HepG2 (cell line): ENCODE data around the gene CHST13. TPM values are rescaled to one million over a fixed set of nuclear protein-coding genes. Genes with fewer than 3 reads are reported as not detected.

Experiments
- ATAC-seq: fragments of 200-7000 bp; cut with Tn5 transposase; 3 replicates; pipeline ENCODE4 v1.9.1; 2020; ENCODE audit warnings: mild to moderate bottlenecking, moderate library complexity
- BruUV-seq: library from RNA; stranded (reverse); fragments of 400-500 nt; replicated peaks from 2 replicates; lab custom pipeline; 2021; lab: Mats Ljungman, UMichigan
- CTCF ChIA-PET: fragments of 300-600 bp; formaldehyde crosslinking; extraction: SDS; loops from one replicate; lab custom pipeline; 2021; ENCODE audit warnings: low total read pairs, inconsistent platforms, low intra/inter-chr PET ratio; lab: Yijun Ruan, JAX
- POLR2A ChIA-PET: fragments of 350-600 bp; sonication (Branson Sonifier 250); formaldehyde crosslinking; loops from one replicate; lab custom pipeline; 2020; ENCODE audit warnings: antibody characterized with exemption, inconsistent platforms; lab: Yijun Ruan, JAX
- DNase-seq: peaks from one replicate; pipeline ENCODE4 v3.0.0-alpha.2; 2015; ENCODE audit warnings: low spot score
- FAIRE-seq: peaks from 3 replicates; lab custom pipeline; 2011; peaks lifted over from hg19 to GRCh38; lab: Jason Lieb, UNC
- H2AFZ ChIP-seq: one replicate; pipeline ENCODE4 v1.6.1; 2011; ENCODE audit warnings: low read length, inconsistent platforms
- H3K27ac ChIP-seq: fragments of 300-600 bp; 3 replicates; pipeline ENCODE4 v1.8.0; 2011; ENCODE audit warnings: mixed run types, mild to moderate bottlenecking, mixed read lengths, low read length, inconsistent platforms; ENCODE audit not compliant: insufficient read depth; ENCODE audit errors: extremely low read length
- H3K27me3 ChIP-seq, 2 experiments: fragments of 200-600 bp in 1 of 2; 2 replicates in 1 of 2; 3 replicates in 1 of 2; pipeline versions ENCODE4 v1.6.0 to v1.8.0; 2011; ENCODE audit warnings: low read length in 2 of 2, mild to moderate bottlenecking in 2 of 2, moderate library complexity in 2 of 2, inconsistent platforms in 1 of 2; ENCODE audit not compliant: insufficient read depth in 2 of 2, control insufficient read depth in 1 of 2
- H3K36me3 ChIP-seq, 2 experiments: fragments of 200-600 bp in 1 of 2; replicated peaks in 1 of 2; 2 replicates in 1 of 2; 3 replicates in 1 of 2; pipeline versions ENCODE4 v1.5.1 to v1.8.0; 2011; ENCODE audit warnings: low read length in 2 of 2, inconsistent platforms in 1 of 2; ENCODE audit not compliant: insufficient read depth in 2 of 2, control insufficient read depth in 1 of 2
- H3K4me1 ChIP-seq: 2 replicates; pipeline ENCODE4 v1.5.1; 2012; ENCODE audit warnings: low read length, inconsistent platforms; ENCODE audit not compliant: insufficient read depth
- H3K4me2 ChIP-seq: 2 replicates; pipeline ENCODE4 v1.6.0; 2011; ENCODE audit warnings: low read depth, low read length, inconsistent platforms
- H3K4me3 ChIP-seq, 3 experiments: fragments of 200-600 bp in 1 of 3; sonication (generic), shearing (Covaris generic) in 1 of 3; replicated peaks in 1 of 3; 2 replicates each; pipeline ENCODE4 v1.5.1; 2011 to 2016; ENCODE audit warnings: low read length in 3 of 3, inconsistent platforms in 2 of 3, low read depth in 2 of 3, mild to moderate bottlenecking in 2 of 3, control low read depth in 1 of 3, mixed read lengths in 1 of 3; ENCODE audit not compliant: insufficient read depth in 1 of 3
- H3K79me2 ChIP-seq: one replicate; pipeline ENCODE4 v1.6.1; 2011; ENCODE audit warnings: low read length, inconsistent platforms; ENCODE audit not compliant: insufficient read depth
- H3K9ac ChIP-seq: 2 replicates; pipeline ENCODE4 v1.6.0; 2011; ENCODE audit warnings: mild to moderate bottlenecking, low read depth, low read length, inconsistent platforms; ENCODE audit not compliant: insufficient read depth
- H3K9me3 ChIP-seq: 2 replicates; pipeline ENCODE4 v1.5.1; 2012; ENCODE audit warnings: mild to moderate bottlenecking, low read length
- H4K20me1 ChIP-seq: 2 replicates; pipeline ENCODE4 v1.6.0; 2011; ENCODE audit warnings: inconsistent platforms, mild to moderate bottlenecking, low read length, moderate library complexity; ENCODE audit not compliant: insufficient read depth
- BCL6 ChIP-seq: IDR thresholded peaks from 2 replicates; pipeline ENCODE4 v1.6.1; 2016; ENCODE audit warnings: missing genetic modification reagents, missing compliant biosample characterization
- FOXJ3 ChIP-seq: sonication (generic); formaldehyde crosslinking; IDR thresholded peaks from 2 replicates; pipeline ENCODE4 v1.4.0; 2020; ENCODE audit warnings: missing genetic modification reagents, mild to moderate bottlenecking, borderline replicate concordance
- KDM2A ChIP-seq: sonication (generic); formaldehyde crosslinking; IDR thresholded peaks from 2 replicates; pipeline ENCODE4 v1.4.0; 2020; ENCODE audit warnings: low read depth, missing genetic modification reagents, borderline replicate concordance
- KDM5B ChIP-seq: sonication (generic); formaldehyde crosslinking; IDR thresholded peaks from 2 replicates; pipeline ENCODE4 v1.4.0; 2020; ENCODE audit warnings: missing genetic modification reagents, mild to moderate bottlenecking, borderline replicate concordance
- KMT2A ChIP-seq: sonication (generic); formaldehyde crosslinking; IDR thresholded peaks from 2 replicates; pipeline ENCODE4 v1.4.0; 2020; ENCODE audit warnings: missing genetic modification reagents
- MED1 ChIP-seq: sonication (generic); formaldehyde crosslinking; IDR thresholded peaks from 2 replicates; pipeline ENCODE4 v1.4.0; 2020; ENCODE audit warnings: missing genetic modification reagents
- MEIS2 ChIP-seq: sonication (generic); formaldehyde crosslinking; IDR thresholded peaks from 2 replicates; pipeline ENCODE4 v1.9.0; 2021; ENCODE audit warnings: mild to moderate bottlenecking, missing genetic modification reagents
- RAD51 ChIP-seq: fragments of 450-650 bp; IDR thresholded peaks from 2 replicates; pipeline ENCODE4 v1.6.1; 2016; ENCODE audit warnings: borderline replicate concordance
- SOX6 ChIP-seq, 2 experiments: fragments of 450-650 bp in 1 of 2; sonication (generic) in 1 of 2; formaldehyde crosslinking in 1 of 2; IDR thresholded peaks; 2 replicates each; pipeline versions ENCODE4 v1.4.0 to v1.6.1; 2017 to 2020; ENCODE audit warnings: antibody characterized with exemption in 1 of 2, mild to moderate bottlenecking in 1 of 2, missing genetic modification reagents in 1 of 2
- TAF1 ChIP-seq: sonication (generic); formaldehyde crosslinking; IDR thresholded peaks from 2 replicates; pipeline ENCODE4 v1.4.0; 2020; ENCODE audit warnings: missing genetic modification reagents
- XRCC5 ChIP-seq: fragments of 200-400 bp; formaldehyde crosslinking; optimal IDR thresholded peaks from 2 replicates; pipeline ENCODE3; 2017; ENCODE audit warnings: mild to moderate bottlenecking, low read length
- ZNF430 ChIP-seq: sonication (generic); formaldehyde crosslinking; IDR thresholded peaks from 2 replicates; pipeline ENCODE4 v1.9.0; 2021; ENCODE audit warnings: mild to moderate bottlenecking, missing genetic modification reagents
- ZNF687 ChIP-seq: sonication (generic); formaldehyde crosslinking; IDR thresholded peaks from 2 replicates; pipeline ENCODE4 v1.5.1; 2020; ENCODE audit warnings: mild to moderate bottlenecking, missing genetic modification reagents, moderate library complexity
- ZNF788 ChIP-seq: sonication (generic); formaldehyde crosslinking; IDR thresholded peaks from 2 replicates; pipeline ENCODE4 v1.5.0; 2020; ENCODE audit warnings: mild to moderate bottlenecking, missing genetic modification reagents, borderline replicate concordance
- ZSCAN31 ChIP-seq: sonication (generic); formaldehyde crosslinking; IDR thresholded peaks from 2 replicates; pipeline ENCODE4 v1.5.0; 2020; ENCODE audit warnings: low read depth, mild to moderate bottlenecking, missing genetic modification reagents
- WGBS: methylation state at CpG from one replicate; pipeline ENCODE4 v1.1.6; 2017; ENCODE audit warnings: low lambda C conversion rate; 5-methylcytosine and 5-hydroxymethylcytosine counted together
- in situ Hi-C: cut with HindIII; loops from 2 replicates; pipeline ENCODE4 v1.10.0; 2017; ENCODE audit warnings: low pct_unique_long_range_greater_than_20kb; ENCODE audit not compliant: extremely low pct_ligation_motif_present
- intact Hi-C: fragments of 100-400 bp; cut with micrococcal nuclease; formaldehyde crosslinking; loops from one replicate; pipeline ENCODE4 v1.10.0; 2022; ENCODE audit not compliant: unreplicated experiment
- polyA plus RNA-seq, 8 experiments: library from polyadenylated mRNA; depleted of rRNA in 3 of 8; stranded (reverse) in 7 of 8; unstranded in 1 of 8; fragments of >200 nt; fragmentation: Illumina TruSeq in 4 of 8; extraction: Trizol in 4 of 8; gene quantifications; 2 replicates each; pipeline versions ENCODE4 v1.2.1 to v1.2.3, GENCODE V29; 2011 to 2016; ENCODE audit warnings: low read depth in 4 of 8, missing spikeins in 1 of 8, mixed read lengths in 1 of 8; ENCODE audit not compliant: insufficient read depth in 1 of 8
- total RNA-seq, 5 experiments: library from RNA; depleted of rRNA; stranded (reverse); fragments of >200 nt; fragmentation: Illumina TruSeq; extraction: Trizol; gene quantifications; 2 replicates each; pipeline ENCODE4 v1.2.3, GENCODE V29; 2016; ENCODE audit warnings: low read depth in 1 of 5
- TF ChIP-seq, protein P1 (sequence below): sonication (generic); formaldehyde crosslinking; IDR thresholded peaks from 2 replicates; pipeline ENCODE4 v1.5.1; 2020; ENCODE audit warnings: mild to moderate bottlenecking, moderate library complexity, missing genetic modification reagents
- TF ChIP-seq, protein P2 (sequence below): sonication (generic); formaldehyde crosslinking; IDR thresholded peaks from 2 replicates; pipeline ENCODE4 v1.5.0; 2020; ENCODE audit warnings: missing genetic modification reagents, mild to moderate bottlenecking, borderline replicate concordance

Gene CHST13
- total and polyA plus RNA-seq, 2 of the 13 experiments (the other 11 are each of a cell fraction or from before 2014, with no cell fraction given), result 32.0 to 43.1 TPM

GRCh38 chr3:126522363-126522788, 1.6 kb upstream of the CHST13 start:
- Histone ChIP-seq H3K36me3 (no peaks in the 10 kb centered on the region), H3K27me3 (no peaks in the 10 kb centered on the region; a peak in 1 of 5 replicates), H4K20me1 (no peaks in the 10 kb centered on the region), H3K27ac (peak overlapping the region; percentile 98), H3K4me3 (peak overlapping the region; percentile 35 to 70 (median 65); a peak in 4 of 6 replicates), H3K4me2 (peak overlapping the region; percentile 97), H3K4me1 (peaks cover 91% of the 10 kb centered on the region), H3K9ac (peak overlapping the region; percentile 88; the same call in 1 of the 2 replicates), H3K79me2 (peaks cover 16% of the 10 kb centered on the region), H3K9me3 (no peaks in the 10 kb centered on the region), H2AFZ (no peak overlapping the region)
- intact Hi-C loops, result loop anchor here (2.0 kb wide), 1 partner anchor 24 kb away; no protein-coding TSS in a partner anchor
- BruUV-seq, result no TSS peak
- FAIRE-seq (peak; percentile 89), ATAC-seq (no peak), DNase-seq (peak; percentile 60)
- WGBS, result 0% methylated on average over 3 of the region's 6 CpGs
- POLR2A ChIA-PET, result interaction anchor here (1.1 to 3.3 kb wide), 6 partner anchors 25 to 49 kb away, joined by 3 to 39 read pairs (median 4); partner anchors contain the start of gene ZXDC
- in situ Hi-C loops, result no loop called here
- CTCF ChIA-PET, result interaction anchor here (1.0 to 1.3 kb wide), 3 partner anchors 28 to 46 kb away, joined by 3 read pairs; no protein-coding TSS in a partner anchor
- TF ChIP-seq MEIS2 (CRISPR knock-in tag), result no peak
- peak; percentile 44; the same call in 1 of the 2 replicates for TF ChIP-seq KMT2A (CRISPR knock-in tag)
- TF ChIP-seq TAF1 (CRISPR knock-in tag), result 0 out of 2 replicates have a peak, but pooled peaks have one; percentile 29
- peak; percentile 50; the same call in 1 of the 2 replicates for TF ChIP-seq KDM5B (CRISPR knock-in tag)
- no peak; the same call in 1 of the 2 replicates for TF ChIP-seq FOXJ3 (CRISPR knock-in tag)
- no peak for TF ChIP-seq ZNF430
- no peak for TF ChIP-seq ZSCAN31 (CRISPR knock-in tag)
- peak; percentile 40 for TF ChIP-seq XRCC5
- TF ChIP-seq RAD51, result no peak
- TF ChIP-seq BCL6 (CRISPR knock-in tag), result peak; percentile 40; the same call in 1 of the 2 replicates
- peak; percentile 35; the same call in 1 of the 2 replicates for TF ChIP-seq MED1 (CRISPR knock-in tag)
- TF ChIP-seq, protein P1, sequence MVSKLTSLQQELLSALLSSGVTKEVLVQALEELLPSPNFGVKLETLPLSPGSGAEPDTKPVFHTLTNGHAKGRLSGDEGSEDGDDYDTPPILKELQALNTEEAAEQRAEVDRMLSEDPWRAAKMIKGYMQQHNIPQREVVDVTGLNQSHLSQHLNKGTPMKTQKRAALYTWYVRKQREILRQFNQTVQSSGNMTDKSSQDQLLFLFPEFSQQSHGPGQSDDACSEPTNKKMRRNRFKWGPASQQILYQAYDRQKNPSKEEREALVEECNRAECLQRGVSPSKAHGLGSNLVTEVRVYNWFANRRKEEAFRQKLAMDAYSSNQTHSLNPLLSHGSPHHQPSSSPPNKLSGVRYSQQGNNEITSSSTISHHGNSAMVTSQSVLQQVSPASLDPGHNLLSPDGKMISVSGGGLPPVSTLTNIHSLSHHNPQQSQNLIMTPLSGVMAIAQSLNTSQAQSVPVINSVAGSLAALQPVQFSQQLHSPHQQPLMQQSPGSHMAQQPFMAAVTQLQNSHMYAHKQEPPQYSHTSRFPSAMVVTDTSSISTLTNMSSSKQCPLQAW, result peak; percentile 51; the same call in 1 of the 2 replicates
- peak; percentile 74; the same call in 1 of the 2 replicates for TF ChIP-seq KDM2A (CRISPR knock-in tag)
- no peak for TF ChIP-seq ZNF788 (CRISPR knock-in tag)
- TF ChIP-seq SOX6 (IDR thresholded peaks at IDR 0.05), result no peak
- TF ChIP-seq SOX6 (CRISPR knock-in tag; IDR thresholded peaks at IDR 0.05), result peak; percentile 28; the same call in 1 of the 2 replicates
- peak; percentile 43; the same call in 1 of the 2 replicates for TF ChIP-seq ZNF687
- TF ChIP-seq, protein P2, sequence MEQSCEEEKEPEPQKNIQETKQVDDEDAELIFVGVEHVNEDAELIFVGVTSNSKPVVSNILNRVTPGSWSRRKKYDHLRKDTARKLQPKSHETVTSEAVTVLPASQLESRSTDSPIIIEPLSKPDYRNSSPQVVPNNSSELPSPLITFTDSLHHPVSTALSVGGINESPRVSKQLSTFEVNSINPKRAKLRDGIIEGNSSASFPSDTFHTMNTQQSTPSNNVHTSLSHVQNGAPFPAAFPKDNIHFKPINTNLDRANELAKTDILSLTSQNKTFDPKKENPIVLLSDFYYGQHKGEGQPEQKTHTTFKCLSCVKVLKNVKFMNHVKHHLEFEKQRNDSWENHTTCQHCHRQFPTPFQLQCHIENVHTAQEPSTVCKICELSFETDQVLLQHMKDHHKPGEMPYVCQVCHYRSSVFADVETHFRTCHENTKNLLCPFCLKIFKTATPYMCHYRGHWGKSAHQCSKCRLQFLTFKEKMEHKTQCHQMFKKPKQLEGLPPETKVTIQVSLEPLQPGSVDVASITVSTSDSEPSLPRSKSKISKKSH (CRISPR knock-in tag), result no peak
